Stimulated activated CD8-positive, alpha-beta memory T cell treated with anti-CD3 and anti-CD28 coated beads, Interleukin-12 subunit alpha, Interleukin-12 subunit beta, amount 100 ng/mL, for 1 hour (primary cell): ENCODE data around the gene S100A16.
"Not testable (repeated sequence)": the region's sequence is repeated elsewhere in the genome, so short reads cannot be mapped to it uniquely, and the experiment has no call there.

Experiments
- DNase-seq: peaks from one replicate; pipeline ENCODE4 v3.0.0-alpha.2; 2020; ENCODE audit warnings: low read depth

The S100A16 gene

DNA sequence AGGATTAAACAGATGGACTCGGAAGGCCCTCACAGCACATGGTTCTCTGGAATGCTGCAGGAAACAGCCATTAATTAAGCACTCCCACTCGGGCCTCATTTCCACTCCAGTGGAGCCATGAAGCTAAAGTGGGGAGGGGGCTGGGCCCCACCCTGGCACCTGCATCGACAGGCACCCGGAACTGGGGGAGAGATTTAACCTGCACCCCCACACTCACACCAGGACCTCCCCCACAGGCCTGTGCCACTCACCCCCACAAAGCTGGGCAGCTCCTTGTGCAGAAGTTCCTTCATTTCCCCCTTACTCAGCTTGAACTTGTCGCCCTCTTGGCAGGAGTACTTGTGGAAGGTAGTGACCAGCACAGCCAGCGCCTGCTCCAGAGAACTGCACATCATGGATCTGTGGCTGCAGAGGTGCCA, 49.4 kb downstream of the S100A16 start:
- DNase-seq: no peak

DNA sequence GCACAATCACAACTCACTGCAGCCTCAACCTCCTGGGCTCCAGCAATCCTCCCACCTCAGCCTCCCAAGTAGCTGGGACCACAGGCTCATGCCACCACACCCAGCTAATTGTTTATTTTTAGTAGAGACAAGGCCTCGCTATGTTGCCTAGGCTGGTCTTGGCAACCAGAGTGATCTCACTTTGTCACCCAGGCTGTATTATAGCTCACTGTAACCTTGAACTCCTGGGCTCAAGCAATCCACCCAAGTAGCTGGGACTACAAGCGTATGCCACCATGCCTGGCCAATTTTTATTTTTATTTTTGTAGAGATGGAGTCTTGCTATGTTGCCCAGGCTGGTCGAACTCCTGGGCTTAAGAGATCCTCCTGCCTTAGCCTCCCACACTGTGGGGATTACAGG, 50.9 kb downstream of the S100A16 start:
- not testable (repeated sequence) for DNase-seq

DNA sequence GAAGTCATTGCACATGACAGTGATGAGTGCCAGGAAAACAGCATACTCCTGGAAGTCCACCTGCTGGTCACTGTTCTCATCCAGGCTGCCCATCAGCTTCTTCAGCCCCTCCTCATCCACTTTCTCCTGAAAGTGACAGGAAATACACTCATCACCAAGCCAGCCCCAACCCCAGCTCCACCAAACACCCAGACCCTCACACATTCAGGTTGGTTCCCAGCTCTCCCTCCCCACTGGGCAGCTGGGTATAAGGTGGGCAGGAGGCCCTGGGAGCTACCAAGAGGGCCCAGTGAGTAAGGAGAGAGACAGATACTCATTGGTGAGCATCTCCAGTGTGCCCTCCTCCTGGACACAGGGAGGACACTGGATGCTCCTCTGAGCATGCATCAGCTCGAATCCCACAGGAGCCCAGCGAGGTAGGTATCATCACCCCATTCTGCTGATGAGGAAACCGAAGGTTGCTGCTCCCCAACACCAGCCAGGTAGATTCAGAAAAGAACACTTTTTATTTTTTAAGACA, 51.4 kb downstream of the S100A16 start:
- no peak for DNase-seq

DNA sequence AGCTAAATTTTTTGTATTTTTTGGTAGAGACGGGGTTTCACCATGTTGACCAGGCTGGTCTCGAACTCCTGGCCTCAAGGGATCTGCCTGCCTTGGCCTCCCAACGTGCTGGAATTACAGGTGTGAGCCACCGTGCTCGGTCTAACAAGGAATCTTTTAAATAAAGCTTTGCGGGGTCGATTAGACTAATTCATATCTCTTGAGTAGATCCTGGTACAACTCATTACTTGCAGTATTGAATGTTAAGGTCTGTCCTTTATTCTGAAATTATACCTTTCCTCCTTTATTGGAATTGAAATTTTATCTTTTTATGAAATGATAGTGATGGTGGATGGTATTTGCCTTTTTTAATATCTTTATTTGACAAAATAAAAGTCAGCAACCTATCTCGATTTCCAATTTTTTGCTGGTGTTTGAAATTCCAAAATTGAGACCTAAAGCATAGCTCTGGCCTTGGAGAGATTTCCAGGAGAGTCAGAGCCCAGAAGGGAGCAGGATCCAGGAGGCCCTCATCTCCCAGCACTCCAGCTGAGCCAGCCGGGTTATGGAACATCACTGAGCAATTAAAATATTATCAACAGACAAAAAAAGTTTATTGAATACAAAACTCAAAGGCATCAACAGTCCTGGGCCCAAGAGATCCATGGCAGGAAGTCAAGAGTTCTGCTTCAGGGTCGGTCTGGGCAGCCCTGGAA, 52.0 kb downstream of the S100A16 start:
- DNase-seq: no peak

DNA sequence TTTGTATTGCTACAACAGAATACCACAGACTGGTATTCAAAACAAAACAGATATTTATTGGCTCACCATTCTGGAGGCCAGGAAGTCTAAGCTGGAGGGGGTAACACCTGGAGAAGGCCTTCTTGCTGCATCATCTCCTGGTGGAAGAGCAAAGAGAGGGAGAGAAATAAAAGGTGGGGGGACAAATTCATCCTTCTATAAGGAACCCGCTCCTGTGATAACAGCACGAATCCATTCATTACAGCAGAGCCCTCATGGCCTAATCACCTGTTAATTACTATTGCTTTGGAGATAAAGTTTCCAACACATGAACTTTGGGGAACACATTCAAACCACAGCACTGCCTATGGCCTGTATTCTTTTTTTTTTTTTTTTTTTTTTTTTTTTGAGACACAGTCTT, 52.7 kb downstream of the S100A16 start:
- DNase-seq: no peak

DNA sequence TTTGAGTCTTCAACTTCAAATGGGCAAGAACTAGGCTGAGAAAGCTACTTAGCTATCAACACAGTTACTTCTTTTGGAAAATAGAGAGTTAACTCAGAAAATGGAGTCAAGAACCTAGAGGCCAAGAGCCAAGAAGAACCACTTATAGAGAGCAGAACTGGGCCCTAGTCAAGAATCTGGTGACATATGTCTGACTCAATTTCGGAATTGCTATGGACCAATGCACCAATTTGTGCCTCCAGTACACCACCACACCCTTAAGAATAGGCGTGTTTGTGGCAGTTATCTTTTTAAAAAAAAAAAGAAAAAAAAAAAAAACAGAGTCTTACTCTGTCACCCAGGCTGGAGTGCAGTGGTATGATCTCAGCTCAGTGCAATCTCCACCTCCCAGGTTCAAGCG, 55.1 kb downstream of the S100A16 start:
- no peak for DNase-seq
